A549 (cell line): Measurements from ENCODE around the gene CEP72.

Source experiments
- CTCF ChIP-seq: fragments of >200 bp; sonication (Bioruptor Twin); formaldehyde crosslinking; IDR thresholded peaks from 3 replicates; pipeline ENCODE4 v1.5.1; 2016
- HMGXB4 ChIP-seq: fragments of 250-450 bp; sonication (Bioruptor Pico); IDR thresholded peaks from 2 replicates; pipeline ENCODE4 v1.5.0; 2021; ENCODE audit warnings: mild to moderate bottlenecking, moderate library complexity, borderline replicate concordance
- JUNB ChIP-seq: fragments of >200 bp; sonication (Bioruptor Twin); formaldehyde crosslinking; IDR thresholded peaks from 2 replicates; pipeline ENCODE4 v1.6.1; 2016

- no peak for TF ChIP-seq CTCF
- no peak for TF ChIP-seq JUNB
- no peak for TF ChIP-seq HMGXB4
These were observed 29.1 kb upstream of the CEP72 start for GRCh38 chr5:582936-583635.
